LNCAP (cell line): ENCODE measurements around the gene CGB7.

Experiments
- TF ChIP-seq, protein P1 (sequence below): fragments of 450-650 bp; IDR thresholded peaks from 2 replicates; pipeline ENCODE4 v1.5.1; 2017; ENCODE audit warnings: mild to moderate bottlenecking

Gene CGB7

GRCh38 chr19:49017041-49017665 lies 40.4 kb downstream of the CGB7 start, which contains the start of gene LHB:
Gene LHB, minus strand, starts transcription at chr19:49017091. Its CDS starts 10 bp downstream, at chr19:49017081.
- TF ChIP-seq, protein P1, sequence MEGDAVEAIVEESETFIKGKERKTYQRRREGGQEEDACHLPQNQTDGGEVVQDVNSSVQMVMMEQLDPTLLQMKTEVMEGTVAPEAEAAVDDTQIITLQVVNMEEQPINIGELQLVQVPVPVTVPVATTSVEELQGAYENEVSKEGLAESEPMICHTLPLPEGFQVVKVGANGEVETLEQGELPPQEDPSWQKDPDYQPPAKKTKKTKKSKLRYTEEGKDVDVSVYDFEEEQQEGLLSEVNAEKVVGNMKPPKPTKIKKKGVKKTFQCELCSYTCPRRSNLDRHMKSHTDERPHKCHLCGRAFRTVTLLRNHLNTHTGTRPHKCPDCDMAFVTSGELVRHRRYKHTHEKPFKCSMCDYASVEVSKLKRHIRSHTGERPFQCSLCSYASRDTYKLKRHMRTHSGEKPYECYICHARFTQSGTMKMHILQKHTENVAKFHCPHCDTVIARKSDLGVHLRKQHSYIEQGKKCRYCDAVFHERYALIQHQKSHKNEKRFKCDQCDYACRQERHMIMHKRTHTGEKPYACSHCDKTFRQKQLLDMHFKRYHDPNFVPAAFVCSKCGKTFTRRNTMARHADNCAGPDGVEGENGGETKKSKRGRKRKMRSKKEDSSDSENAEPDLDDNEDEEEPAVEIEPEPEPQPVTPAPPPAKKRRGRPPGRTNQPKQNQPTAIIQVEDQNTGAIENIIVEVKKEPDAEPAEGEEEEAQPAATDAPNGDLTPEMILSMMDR, result no peak

DNA sequence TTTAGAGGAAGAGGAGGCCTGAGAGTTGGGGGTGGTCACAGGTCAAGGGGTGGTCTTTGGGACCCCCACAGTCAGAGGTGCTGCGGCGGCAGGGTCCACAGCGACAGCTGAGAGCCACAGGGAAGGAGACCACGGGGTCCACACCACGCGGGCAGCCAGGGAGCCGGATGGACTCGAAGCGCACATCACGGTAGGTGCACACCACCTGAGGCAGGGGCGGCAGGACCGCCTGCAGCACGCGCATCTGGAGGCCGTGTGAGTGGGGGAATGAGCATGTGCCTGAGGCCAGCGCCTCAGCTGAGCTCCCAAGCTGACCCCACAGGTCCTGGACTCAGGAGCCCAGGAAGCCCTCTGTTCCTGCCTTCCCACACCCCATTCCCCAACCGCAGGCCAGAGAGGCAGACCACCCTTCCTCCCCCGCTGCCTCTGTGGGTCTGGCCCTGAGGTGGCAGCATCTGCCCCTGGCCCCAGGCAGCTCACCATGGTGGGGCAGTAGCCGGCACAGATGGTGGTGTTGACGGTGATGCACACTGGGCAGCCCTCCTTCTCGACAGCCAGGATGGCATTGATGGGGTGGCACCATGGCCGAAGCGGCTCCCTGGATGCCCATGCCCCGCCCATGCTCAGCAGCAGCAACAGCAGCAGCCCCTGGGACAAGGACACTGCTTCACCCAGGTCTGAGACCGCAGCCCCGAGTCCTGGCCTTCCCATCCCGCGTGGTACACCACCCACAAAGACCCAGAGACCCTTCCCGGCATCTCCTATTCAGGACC lies 41.3 kb downstream of the CGB7 start:
- TF ChIP-seq, protein P1, result no peak

DNA sequence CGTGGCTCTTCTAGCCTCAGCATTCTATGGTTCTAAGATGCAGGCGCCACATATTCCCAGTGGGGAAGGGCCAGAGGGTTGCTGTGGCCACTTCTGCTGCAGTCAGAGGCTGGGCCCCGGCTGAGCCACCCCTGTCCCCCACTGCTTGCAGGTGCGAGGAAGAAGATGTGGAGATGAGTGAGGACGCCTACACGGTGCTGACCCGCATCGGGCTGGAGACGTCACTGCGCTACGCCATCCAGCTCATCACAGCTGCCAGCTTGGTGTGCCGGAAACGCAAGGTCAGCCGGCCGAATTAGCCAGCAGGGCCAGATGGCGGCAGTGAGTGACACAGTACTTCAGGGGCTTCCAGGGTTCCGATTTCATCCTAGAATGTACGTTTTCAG lies 42.7 kb downstream of the CGB7 start:
- TF ChIP-seq, protein P1, result no peak

DNA sequence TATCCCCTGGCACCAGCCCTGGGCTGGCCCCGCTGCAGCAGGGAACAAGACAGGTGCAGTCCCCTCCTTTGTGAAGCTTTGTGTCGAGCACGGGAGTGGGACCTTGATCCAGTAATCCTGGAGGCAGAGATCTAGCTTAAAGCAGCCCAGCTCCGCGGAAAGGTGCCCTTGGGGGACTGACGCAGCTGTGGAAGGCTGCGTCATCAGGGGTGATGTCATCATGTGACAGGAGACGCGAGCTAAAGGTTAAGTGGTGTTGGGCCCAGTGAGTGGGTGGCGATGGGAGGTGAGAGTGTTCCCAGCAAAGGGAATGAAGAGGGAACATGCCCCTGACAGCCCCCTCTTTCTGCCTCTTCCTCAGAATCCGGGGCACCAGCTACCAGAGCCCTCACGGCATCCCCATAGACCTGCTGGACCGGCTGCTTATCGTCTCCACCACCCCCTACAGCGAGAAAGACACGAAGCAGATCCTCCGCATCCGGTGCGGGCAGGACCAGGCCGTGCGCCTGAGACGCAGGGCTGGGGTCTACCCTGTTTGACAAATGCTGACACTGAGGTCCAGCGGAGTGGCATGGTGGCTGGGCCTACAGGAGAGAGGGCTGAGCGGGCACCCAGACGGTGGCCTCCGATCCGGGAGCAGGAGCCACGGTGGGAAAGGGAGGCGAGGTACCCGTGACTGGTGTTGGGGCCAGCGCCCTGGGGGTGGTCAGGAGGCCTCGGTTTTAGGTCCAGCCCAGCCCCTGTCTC lies 43.3 kb downstream of the CGB7 start:
- TF ChIP-seq, protein P1, result no peak

GRCh38 chr19:49011194-49011593 lies 46.4 kb downstream of the CGB7 start:
- TF ChIP-seq, protein P1, result no peak

- TF ChIP-seq, protein P1, result no peak
Measured at GRCh38 chr19:49010453-49010852, 47.1 kb downstream of the CGB7 start.

DNA sequence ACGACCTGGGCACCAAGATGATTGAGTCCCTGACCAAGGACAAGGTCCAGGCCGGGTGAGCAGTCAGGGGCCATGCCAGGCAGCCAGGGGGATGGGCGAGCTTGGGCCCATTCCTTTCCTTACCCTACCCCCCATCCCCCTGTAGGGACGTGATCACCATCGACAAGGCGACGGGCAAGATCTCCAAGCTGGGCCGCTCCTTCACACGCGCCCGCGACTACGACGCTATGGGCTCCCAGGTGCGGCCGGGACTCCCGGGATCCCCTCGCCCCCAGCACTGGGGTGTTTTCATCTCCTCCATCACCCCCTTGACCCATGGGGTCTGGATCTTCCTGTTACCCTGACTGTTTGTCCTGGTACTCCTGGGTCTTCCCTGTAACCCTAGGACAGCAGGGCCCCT lies 47.7 kb downstream of the CGB7 start:
- TF ChIP-seq, protein P1, result no peak
